NCI-H1105 (cell line): ENCODE data around the gene VKORC1.

Experiments
- DNase-seq: peaks from one replicate; lab custom pipeline; 2025; lab: John Stamatoyannopoulos, UW

Gene VKORC1

GRCh38 chr16:31063495-31063842 lies 31.1 kb downstream of the VKORC1 start:
- DNase-seq: no peak

- DNase-seq: no peak
Measured at GRCh38 chr16:31061813-31062440, 32.7 kb downstream of the VKORC1 start.

GRCh38 chr16:31061126-31061812 lies 33.3 kb downstream of the VKORC1 start:
- no peak for DNase-seq

GRCh38 chr16:31055613-31056012 lies 39.0 kb downstream of the VKORC1 start:
- no peak for DNase-seq

- DNase-seq: no peak
Measured at GRCh38 chr16:31052114-31052513, 42.5 kb downstream of the VKORC1 start.

GRCh38 chr16:31050280-31051030 lies 44.1 kb downstream of the VKORC1 start:
- DNase-seq: no peak

- no peak for DNase-seq
Measured at GRCh38 chr16:31043898-31044481, 50.6 kb downstream of the VKORC1 start.

GRCh38 chr16:31043352-31043751 lies 51.2 kb downstream of the VKORC1 start:
- no peak for DNase-seq

GRCh38 chr16:31042866-31043265 lies 51.7 kb downstream of the VKORC1 start:
- DNase-seq: no peak
